Measurements from ENCODE around the gene SIM1.
A peak's percentile ranks its signal among the peaks of the same experiment; 100 is the strongest.

SIM1 gene

GRCh38 chr6:100456141-100456907, 8.4 kb downstream of the SIM1 start:
- no peak for DNase-seq (ENCODE audit: low read depth)

DNA sequence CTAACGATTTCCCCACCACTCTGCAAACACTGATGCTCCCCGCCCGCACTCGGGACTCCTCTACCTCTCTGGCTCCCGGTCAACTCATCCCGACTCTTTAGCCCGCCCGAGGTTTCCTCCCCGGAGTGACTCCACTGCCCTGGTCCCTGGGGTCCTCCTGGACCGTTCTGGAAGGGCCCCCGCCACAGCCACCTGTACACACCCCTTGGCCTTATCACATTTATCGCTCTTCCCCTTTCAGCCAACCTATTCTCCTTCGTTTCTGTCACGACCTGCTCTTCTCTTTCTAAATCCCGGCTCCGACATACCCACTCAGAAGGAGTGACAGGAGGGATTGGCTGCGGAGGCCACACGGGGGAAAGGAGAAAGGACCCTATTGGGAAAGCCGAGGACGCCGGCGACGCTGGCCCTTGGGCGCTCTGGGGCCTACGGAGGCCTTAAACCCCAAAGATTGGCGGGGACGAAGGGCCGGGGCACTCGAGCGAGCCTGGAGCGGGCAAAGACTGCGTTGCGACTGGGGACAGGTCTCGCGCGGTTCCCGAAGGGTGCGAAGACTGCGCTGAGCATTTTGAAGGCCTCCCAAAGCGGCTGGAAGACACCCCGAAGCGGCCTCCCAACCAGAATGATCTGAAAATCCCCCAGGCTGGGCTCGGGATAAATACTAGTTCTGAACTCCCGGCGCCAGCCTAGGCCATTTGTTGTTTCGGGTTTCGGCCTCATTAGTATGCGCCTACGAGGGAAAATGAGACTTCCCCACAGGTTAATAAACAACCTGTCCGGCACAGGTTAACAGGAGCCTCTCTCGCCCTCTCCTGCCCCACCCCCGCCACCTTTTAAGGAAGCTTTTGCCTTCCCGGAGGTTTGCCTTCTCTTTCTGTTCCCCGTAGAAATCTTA, 9.2 kb downstream of the SIM1 start:
- no peak for DNase-seq (ENCODE audit: low read depth)

GRCh38 chr6:100454551-100455229, 10.0 kb downstream of the SIM1 start:
- no peak for DNase-seq (ENCODE audit: low read depth)

DNA sequence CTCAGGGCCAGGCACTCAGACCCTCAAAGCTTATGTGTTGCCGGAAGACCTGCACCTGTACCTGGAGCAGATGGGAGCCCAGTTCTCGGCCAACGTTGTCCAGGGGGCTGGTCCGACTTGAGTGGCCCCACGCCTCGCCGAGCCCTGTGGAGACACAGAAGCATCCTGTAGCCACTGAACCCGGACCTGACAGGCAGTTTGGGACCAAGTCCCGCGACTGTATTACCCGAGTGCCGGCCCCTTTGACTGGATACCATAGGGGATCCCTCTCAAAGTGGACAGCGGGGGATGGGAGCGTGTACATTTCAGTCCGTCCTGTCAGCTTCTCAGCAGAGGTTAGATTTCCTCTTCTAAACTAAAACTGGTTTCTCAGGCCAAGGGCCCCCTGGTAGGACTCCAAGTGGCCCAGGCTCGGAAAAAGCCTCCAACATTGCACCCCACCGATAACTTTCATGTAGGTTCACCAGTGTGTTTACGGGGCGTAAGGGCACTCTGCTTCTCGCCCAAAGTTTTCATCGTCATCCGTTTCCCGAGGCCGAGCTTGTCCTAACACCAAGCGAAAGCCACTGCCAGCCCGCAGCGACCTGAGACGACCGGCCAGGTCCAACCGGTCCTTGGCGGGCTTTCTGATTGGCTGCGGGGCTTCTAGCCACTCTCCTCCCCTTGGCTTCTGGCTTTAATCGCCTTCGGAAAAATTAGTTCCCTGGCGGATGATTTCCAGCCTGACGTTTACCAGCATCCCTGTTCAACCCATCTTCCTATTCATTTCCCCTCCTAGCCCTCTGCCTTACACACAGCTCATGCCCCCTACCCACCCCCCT, 10.8 kb downstream of the SIM1 start:
- DNase-seq (ENCODE audit: low read depth): no peak

DNA sequence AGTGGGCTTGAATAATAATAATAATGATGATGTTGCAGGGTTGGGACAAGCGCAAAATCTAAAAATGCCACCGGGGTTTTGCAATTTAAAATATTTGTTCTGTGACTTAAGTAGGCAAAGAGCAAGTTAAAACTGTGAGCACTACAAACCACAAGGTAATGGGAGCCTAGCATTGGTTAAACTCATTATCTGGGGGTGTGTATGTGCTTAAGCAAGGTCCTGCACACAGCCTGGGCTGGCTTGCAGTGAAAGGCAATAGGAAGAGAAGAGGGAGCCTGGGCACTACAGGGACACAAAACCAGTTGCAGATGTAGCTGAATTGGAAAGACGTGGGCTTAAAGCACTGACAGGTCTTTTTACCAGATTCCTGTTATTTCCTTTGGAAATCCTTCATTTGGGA, 11.7 kb downstream of the SIM1 start:
- DNase-seq (ENCODE audit: low read depth): no peak

GRCh38 chr6:100451577-100451976, 13.1 kb downstream of the SIM1 start:
- DNase-seq (ENCODE audit: low read depth): no peak

GRCh38 chr6:100449239-100449691, 15.5 kb downstream of the SIM1 start:
- DNase-seq (ENCODE audit: low read depth): no peak

- no peak for DNase-seq (ENCODE audit: low read depth)
Measured at GRCh38 chr6:100447900-100448748, 16.6 kb downstream of the SIM1 start.

DNA sequence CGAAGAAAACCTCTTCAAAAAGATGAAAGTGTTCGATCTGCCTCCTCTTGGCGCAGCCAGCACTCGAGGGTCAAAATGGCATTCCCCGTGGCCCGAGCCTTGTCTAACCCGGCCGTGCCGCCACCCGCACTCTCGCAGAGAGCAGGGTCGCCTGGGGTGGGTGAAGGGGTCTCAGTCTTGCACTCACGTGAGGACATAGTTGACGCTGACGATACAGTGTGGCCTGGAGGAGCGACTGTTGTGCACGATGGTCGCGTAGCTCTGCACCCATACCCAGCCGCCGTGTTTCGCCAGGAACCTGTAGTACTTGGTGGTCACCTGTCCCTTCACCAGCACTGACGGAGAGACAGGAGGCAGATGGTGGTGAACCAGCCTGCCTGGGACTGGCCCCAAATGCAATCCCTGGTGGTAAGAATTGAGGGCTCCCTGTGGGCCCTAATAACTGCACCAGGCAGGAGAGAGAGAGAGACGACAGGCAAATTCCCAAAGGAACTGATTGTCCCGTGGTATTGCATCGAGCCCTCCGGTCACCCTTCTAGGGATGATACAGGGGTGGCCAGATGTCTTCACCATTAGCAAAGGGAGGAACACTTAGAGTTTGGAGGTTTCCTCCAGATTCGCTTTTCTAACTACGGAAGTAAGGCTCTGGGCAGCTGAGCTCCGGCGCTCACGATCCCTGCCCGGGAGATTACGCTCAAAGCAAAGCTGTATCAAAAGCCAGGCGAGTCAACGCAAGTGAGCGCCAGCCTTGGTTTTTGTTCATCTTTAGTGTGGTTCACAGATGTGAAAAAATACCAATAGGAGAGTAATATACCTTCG, 17.4 kb downstream of the SIM1 start:
- DNase-seq (ENCODE audit: low read depth): no peak

GRCh38 chr6:100446115-100447080, 18.3 kb downstream of the SIM1 start:
- DNase-seq (ENCODE audit: low read depth): no peak

DNA sequence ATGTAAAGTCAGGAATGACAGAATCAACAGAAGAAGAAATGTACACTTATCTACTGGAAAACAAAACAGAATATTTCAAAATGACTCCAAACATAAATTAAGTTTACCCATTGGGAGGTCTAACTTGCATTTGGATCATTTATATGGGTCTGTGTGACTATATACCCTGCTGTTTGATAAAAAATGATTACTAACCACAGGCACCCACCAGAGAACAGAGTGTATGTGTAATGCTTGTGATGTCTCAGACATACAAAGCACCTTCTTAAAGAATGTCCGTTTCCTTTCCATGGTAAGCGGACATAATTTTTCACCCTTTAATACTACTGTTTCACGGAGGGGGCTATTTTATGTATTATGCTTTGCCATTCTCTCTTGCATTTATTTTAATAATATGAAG, 19.2 kb downstream of the SIM1 start:
- no peak for DNase-seq (ENCODE audit: low read depth)

DNA sequence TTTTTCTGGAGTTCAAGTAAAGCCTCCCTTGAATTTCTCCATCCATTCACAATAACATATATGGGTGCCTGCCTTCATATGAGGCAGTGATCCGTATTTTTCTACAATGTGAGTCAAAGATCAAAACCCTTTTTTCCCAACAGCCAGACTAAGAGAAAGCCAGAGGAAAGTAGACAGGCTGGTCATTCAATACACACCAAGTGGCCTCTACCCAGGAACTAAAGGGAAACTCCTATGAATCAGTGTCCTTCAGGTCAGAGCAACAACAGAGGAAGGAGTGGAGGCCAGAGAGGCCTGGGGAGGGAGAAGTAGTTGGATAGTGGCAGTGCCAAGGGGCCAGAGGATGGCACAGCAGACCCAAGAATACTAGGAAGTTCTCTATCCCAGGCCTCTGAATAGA, 23.8 kb downstream of the SIM1 start:
- no peak for DNase-seq (ENCODE audit: low read depth)

DNA sequence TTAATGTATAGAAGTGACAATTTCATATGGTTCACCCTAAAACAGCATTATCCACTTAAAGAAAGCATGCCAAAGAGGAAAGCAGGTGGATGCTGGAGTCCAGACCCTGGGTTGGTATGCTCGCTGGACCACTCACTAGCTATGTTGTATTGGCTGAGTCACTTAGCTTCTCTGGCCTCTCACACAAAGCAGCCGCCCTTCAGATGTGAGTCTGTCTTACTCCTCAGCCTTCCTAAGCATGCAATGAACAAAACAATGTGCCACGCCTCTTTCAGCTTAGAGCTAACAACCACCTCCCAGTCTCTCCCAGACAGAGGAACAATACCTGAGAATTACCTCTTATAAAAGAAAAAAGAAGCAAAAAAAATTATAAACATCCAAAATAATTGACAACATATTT, 29.4 kb downstream of the SIM1 start:
- peak; percentile 18 for DNase-seq (ENCODE audit: low read depth)

GRCh38 chr6:100433726-100434435, 30.8 kb downstream of the SIM1 start:
- DNase-seq (ENCODE audit: low read depth): no peak

DNA sequence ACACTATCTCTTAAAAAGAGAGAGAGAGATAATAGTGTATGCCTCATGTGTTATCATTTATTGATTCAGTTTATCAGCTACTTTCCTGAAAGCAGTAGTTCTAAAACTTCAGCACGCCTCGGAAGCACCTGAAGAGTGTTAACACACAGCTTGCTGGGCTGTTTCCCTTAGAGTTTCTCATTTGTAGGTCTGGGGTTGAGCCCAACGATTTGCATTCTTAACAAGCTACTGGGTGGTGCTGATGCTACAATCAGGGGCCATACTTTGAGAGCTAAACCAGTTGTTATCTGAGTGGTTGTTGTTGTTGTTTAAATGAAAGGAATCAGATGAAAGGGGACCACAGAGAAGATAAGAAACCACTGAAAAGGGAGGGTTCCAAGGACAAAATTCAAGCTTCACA, 32.6 kb downstream of the SIM1 start:
- DNase-seq (ENCODE audit: low read depth): no peak

DNA sequence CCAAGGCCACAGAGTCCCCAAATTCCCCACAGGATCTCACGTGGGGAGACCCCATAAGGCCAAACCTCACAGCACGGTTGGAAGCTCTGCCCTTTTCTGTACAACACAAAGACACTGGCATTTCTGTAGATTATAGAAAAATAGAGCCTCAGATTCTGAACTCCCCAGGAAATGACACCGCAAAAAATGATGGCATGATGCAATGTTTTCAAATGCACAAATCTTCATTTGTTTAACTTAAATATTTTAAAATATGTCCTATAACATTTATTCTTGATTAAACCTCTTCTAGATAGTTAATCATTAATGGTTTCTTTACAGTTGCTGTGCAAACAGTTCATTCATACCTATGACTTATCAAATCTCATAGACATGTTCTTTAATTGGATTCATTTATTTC, 33.8 kb downstream of the SIM1 start:
- no peak for DNase-seq (ENCODE audit: low read depth)

DNA sequence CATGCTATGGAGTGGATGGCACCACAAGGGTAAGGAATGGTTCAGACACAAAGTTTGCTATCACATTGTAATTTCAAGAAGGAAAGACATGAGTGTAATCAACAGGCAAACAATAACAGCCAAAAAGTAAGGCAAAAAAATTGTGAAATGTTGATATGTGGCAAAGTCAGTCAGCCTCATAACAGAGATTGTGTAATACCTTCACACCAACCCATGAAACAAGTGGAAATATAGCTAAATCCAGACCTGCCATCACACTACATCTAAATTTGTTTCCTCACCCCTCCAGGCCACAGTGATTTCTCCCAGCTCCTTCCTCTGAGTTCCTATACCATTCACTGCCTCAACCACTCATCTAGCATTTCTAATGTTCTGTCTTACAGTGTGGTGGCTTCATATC, 37.3 kb downstream of the SIM1 start:
- DNase-seq (ENCODE audit: low read depth): no peak

- no peak for DNase-seq (ENCODE audit: low read depth)
Measured at GRCh38 chr6:100426744-100427338, 37.9 kb downstream of the SIM1 start.

Measured in non-pigmented ciliary epithelial cell (primary cell).